ENCODE data around the gene HOXC12. TPM values are rescaled to one million over a fixed set of nuclear protein-coding genes. Genes with fewer than 3 reads are reported as not detected.
A peak's percentile ranks its signal among the peaks of the same experiment; 100 is the strongest.

The HOXC12 gene
- total RNA-seq, 4 donors from 2014 or later = not detected

GRCh38 chr12:53977596-53978445 lies 23.1 kb downstream of the HOXC12 start:
- no peaks in the 10 kb centered on the region for H3K9me3 ChIP-seq
- TF ChIP-seq CTCF (IDR thresholded peaks at IDR 0.05 in 4 of 5, conservative IDR thresholded peaks at IDR 0.05 in 1 of 5) = no peak
- TF ChIP-seq POLR2A (IDR thresholded peaks at IDR 0.05) = no peak
- H3K36me3 ChIP-seq = no peaks in the 10 kb centered on the region
- H3K4me1 ChIP-seq = peaks cover 7 to 42% of the 10 kb centered on the region in 2 donors
- ATAC-seq (no peak), DNase-seq (no peak)
- peak overlapping the region; percentile 6 to 53 (median 43) for H3K27ac ChIP-seq
- intact Hi-C loops (cut with DNase I; ENCODE audit: low total_unique reads) (no loop called here), in situ Hi-C loops (cut with MboI; ENCODE audit: low sequenced_read_pairs in 4 of 4) (loop anchor here in 3 of 4 donors (25.0 kb wide), 3 partner anchors 234 to 1734 kb away; partner anchors contain the start of genes GPR84 (in 2 of the 3), BLOC1S1 (in 1 of the 3), ITGA7 (in 1 of the 3) and RDH5 (in 1 of the 3))
- H3K4me3 ChIP-seq = no peak overlapping the region
- peaks cover 57 to 94% (median 71%) of the 10 kb centered on the region in 3 donors for H3K27me3 ChIP-seq

- peaks cover 7 to 40% of the 10 kb centered on the region in 2 donors for H3K4me1 ChIP-seq
- no peak overlapping the region for H3K4me3 ChIP-seq
- ATAC-seq = no peak
- no peaks in the 10 kb centered on the region for H3K36me3 ChIP-seq
- in situ Hi-C loops (cut with MboI; ENCODE audit: low sequenced_read_pairs in 4 of 4) (loop anchor here in 3 of 4 donors (25.0 kb wide), 3 partner anchors 234 to 1734 kb away; partner anchors contain the start of genes GPR84 (in 2 of the 3), BLOC1S1 (in 1 of the 3), ITGA7 (in 1 of the 3) and RDH5 (in 1 of the 3)), intact Hi-C loops (cut with DNase I; ENCODE audit: low total_unique reads) (no loop called here)
- peaks cover 48 to 93% (median 62%) of the 10 kb centered on the region in 3 donors for H3K27me3 ChIP-seq
- no peaks in the 10 kb centered on the region for H3K9me3 ChIP-seq
- peak overlapping the region; percentile 6 to 99 (median 43) for H3K27ac ChIP-seq
- TF ChIP-seq POLR2A (IDR thresholded peaks at IDR 0.05) (no peak), CTCF (IDR thresholded peaks at IDR 0.05 in 4 of 5, conservative IDR thresholded peaks at IDR 0.05 in 1 of 5) (no peak)
- no peak for DNase-seq
Measured at GRCh38 chr12:53978477-53979356, 24.0 kb downstream of the HOXC12 start.

- Histone ChIP-seq H3K27ac (peak overlapping the region; percentile 94 to 100 (median 98)), H3K4me1 (peaks cover 2 to 26% of the 10 kb centered on the region in 2 donors), H3K9me3 (no peaks in the 10 kb centered on the region), H3K36me3 (no peaks in the 10 kb centered on the region), H3K27me3 (peaks cover 33 to 82% (median 46%) of the 10 kb centered on the region in 3 donors), H3K4me3 (peak overlapping the region; percentile 25 to 85 (median 71))
- in situ Hi-C loops (cut with MboI; ENCODE audit: low sequenced_read_pairs in 4 of 4) = loop anchor here (10.0 to 25.0 kb wide), 4 partner anchors 225 to 1732 kb away; partner anchors contain the start of genes GPR84 (in 2 of the 4), BLOC1S1 (in 1 of the 4), ITGA7 (in 1 of the 4) and RDH5 (in 1 of the 4)
- ATAC-seq = no peak
- TF ChIP-seq POLR2A (IDR thresholded peaks at IDR 0.05) = no peak
- no peak for TF ChIP-seq CTCF (IDR thresholded peaks at IDR 0.05 in 4 of 5, conservative IDR thresholded peaks at IDR 0.05 in 1 of 5)
- intact Hi-C loops (cut with DNase I; ENCODE audit: low total_unique reads) = no loop called here
- no peak for DNase-seq
Measured at GRCh38 chr12:53980104-53980801, 25.6 kb downstream of the HOXC12 start.

Data from gastrocnemius medialis (tissue), 4 donors.